GM18951 (cell line): ENCODE measurements around the gene LOXL1.
A peak's percentile ranks its signal among the peaks of the same experiment; 100 is the strongest.
"Not testable (repeated sequence)": the region's sequence is repeated elsewhere in the genome, so short reads cannot be mapped to it uniquely, and the experiment has no call there.

Source experiments
- POLR2A ChIP-seq: IDR thresholded peaks from 4 replicates; pipeline ENCODE4 v1.6.1; 2011; ENCODE audit warnings: mild to moderate bottlenecking; ENCODE audit not compliant: insufficient read length, insufficient read depth; ENCODE audit errors: extremely low read depth
- in situ Hi-C: fragments of 300-500 bp; cut with MboI; formaldehyde crosslinking; loops from one replicate; pipeline ENCODE4 v1.12.0; 2022; ENCODE audit warnings: low sequenced_read_pairs, mixed read lengths, inconsistent platforms; ENCODE audit not compliant: unreplicated experiment

The LOXL1 gene

GRCh38 chr15:73964736-73965093 is 38.5 kb downstream of the LOXL1 start:
- in situ Hi-C loops: loop anchor here (25.0 kb wide), 1 partner anchor 348 kb away; no protein-coding TSS in a partner anchor
- TF ChIP-seq POLR2A: no peak

DNA sequence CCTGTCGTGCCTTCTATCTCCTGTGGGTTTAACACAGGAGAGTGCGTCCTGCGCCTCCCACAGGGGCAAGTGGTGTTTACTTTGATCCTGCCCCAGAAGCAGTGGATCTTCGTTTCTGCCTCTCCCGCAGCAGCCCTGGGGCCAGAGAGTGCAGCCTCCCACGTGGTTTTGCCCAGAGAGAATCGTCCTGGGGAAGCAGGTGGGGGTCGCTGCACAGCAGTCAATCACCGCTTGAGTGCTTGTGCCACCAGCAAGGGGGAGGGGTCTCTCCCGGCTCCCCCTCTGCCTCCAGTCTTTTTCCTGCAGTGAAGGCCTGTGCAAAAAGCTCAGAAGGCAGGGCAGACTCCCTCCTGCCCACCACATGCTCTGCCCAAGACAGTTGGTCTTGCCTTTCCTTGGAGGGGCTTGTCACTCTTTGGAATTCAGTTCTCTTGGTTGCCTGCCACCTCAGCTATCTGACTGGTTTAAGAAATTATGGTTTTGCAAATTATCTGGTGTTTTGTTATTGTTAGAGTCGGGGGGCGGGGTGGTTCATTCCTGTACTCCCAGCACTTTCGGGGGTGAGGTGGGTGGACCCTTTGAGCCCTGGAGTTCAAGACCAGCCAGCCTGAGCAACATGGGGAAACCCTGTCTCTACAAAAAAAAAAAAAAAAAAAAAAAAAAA is 39.0 kb downstream of the LOXL1 start:
- in situ Hi-C loops: loop anchor here (25.0 kb wide), 1 partner anchor 347 kb away; no protein-coding TSS in a partner anchor
- TF ChIP-seq POLR2A: no peak

- in situ Hi-C loops: loop anchor here (25.0 kb wide), 1 partner anchor 347 kb away; no protein-coding TSS in a partner anchor
- TF ChIP-seq POLR2A: no peak
These were observed 39.5 kb downstream of the LOXL1 start for GRCh38 chr15:73965758-73966113.

DNA sequence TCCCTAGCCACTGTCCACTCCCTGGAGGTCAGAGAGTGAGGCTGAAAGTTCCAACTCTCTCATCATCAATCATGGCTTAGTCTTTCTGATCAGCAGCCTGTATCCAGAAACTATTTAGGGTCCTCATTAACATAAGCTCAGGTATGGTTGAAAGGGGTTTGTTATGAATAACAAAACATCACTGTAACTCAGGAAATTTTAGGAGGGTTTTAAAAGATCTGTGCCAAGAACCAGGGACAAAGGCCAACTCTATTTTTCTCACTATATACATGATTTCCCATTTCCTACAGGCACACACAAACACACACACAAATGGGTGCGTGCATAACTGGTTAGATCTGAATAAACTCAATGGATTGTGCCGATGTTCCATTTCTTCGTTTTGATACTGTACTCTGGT is 42.2 kb downstream of the LOXL1 start:
- TF ChIP-seq POLR2A: no peak
- in situ Hi-C loops: loop anchor here (25.0 kb wide), 1 partner anchor 344 kb away; no protein-coding TSS in a partner anchor

DNA sequence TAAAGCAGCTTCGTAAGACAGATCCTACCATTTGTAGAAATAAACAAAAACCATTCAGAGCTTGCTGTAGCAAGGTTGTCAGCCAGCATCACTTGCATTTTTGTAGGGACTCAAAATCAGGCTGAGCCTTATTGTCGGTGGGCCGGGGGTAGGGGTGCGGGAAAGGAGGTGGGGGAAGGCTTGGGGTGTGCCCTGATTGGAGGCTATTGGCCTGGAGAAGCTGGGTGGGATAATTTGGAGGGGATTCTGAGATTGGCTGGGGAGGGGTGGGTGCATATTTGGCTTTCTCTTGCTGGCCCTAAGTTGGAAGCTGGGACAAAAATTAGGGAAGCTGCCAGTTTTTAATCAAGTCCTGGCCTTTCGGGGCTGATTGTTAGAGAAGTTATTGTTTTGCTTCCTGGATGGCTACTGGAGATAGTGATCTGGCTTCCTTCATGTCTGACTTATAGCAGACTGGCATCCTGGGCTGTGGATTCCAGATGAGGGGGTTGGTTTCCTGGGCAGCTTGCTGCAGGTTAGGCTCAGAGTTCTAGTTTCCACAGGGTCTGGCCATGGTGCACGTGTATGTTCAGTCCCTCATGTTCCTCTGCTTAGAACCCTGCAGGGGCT is 43.0 kb downstream of the LOXL1 start:
- in situ Hi-C loops: loop anchor here (25.0 kb wide), 1 partner anchor 343 kb away; no protein-coding TSS in a partner anchor
- no peak for TF ChIP-seq POLR2A

- TF ChIP-seq POLR2A: no peak
- in situ Hi-C loops: loop anchor here (25.0 kb wide), 1 partner anchor 339 kb away; no protein-coding TSS in a partner anchor
These were observed 46.9 kb downstream of the LOXL1 start for GRCh38 chr15:73972984-73973682.

GRCh38 chr15:73973683-73974200 is 47.5 kb downstream of the LOXL1 start:
- in situ Hi-C loops: loop anchor here (25.0 kb wide), 1 partner anchor 339 kb away; no protein-coding TSS in a partner anchor

DNA sequence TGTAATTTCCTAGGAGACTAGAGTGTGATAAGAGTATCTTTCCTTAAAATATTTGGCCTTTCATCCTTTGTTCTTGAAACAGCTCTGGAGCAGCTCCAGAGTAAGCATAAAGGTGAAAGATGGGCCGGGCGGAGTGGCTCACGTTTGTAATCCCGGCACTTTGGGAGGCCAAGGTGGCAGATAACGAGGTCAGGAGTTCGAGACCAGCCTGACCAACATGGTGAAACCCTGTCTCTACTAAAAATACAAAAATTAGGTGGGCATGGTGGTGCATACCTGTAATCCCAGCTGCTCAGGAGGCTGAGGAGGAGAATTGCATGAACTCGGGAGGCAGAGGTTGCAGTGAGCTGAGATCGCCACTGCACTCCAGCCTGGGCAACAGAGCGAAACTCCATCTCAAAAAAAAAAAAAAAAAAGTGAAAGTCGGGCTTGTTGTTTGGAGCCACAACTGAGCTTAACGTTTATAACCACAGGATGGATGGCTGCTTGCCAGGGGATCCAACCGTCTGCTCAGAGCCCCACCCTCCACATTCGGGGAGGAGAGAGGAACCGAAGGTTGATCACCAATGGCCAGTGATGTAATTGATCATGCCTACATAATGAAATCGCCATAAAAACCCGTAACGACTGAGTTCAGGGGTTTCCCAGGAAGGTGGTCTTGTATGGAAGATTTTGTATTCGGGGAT is 49.3 kb downstream of the LOXL1 start:
- in situ Hi-C loops: not testable (repeated sequence)

DNA sequence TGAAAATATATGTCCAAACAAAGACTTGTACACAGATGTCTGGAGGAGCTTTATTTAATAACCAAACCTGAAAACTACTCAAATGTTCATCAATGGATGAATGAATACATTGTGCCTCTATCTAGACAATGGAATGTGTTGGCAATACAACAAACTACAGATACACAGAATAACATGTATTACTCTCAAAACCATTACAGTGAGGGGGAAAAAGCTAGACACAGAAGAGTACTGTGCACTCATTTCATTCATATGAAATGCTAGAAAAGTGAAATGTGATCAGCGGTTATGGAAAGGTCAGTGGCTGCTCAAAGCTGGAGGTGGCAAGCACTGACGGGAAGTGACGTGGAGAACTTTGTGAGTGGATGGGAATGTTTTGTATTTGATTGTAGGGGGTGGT is 52.6 kb downstream of the LOXL1 start:
- in situ Hi-C loops: no loop called here
- TF ChIP-seq POLR2A: no peak

DNA sequence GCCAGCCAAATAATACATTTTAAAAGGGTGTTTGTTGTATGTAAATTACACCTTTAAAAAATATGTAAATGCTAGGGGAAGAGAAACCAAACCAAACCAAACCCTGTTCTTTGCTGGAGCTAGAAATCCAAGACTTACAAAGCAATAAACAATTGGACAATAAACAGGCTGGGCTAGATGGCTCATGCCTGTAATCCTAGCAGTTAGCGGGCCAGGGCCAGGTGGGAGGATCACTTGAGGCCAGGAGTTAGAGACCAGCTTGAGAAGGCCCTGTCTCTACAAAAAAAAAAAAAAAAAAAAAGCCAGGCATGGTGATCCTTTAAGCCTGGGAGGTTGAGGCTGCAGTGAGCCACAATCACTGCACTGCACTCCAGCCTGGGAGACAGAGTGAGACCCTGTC is 53.4 kb downstream of the LOXL1 start:
- no peak for TF ChIP-seq POLR2A
- in situ Hi-C loops: no loop called here

DNA sequence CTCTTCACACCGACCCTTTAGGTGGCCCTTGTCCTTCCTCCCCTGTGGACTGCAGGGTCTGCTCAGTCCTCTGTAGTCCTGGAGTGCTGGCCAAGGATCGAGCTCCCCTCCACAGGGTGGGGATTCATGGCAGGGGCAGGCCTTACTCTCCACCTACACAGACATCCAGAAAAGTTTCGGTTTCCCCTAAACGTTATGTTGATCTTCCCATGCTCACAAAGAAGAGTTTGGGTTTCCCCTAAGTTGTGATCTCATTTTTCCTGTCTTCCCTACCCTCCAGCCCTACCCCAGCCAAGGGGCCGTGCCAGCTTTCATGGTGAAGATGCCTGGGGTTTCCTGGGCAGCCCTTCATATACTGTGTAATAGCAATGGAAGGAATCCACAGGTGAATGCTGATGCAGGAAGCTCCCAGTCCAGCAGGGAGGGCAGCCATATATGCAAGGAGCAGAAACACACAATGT is 55.5 kb downstream of the LOXL1 start:
- in situ Hi-C loops: no loop called here
- no peak for TF ChIP-seq POLR2A

- in situ Hi-C loops: no loop called here
- TF ChIP-seq POLR2A: peak; percentile 20
These were observed 56.1 kb downstream of the LOXL1 start for GRCh38 chr15:73982222-73982962.
